ENCODE measurements around the gene ZMAT3. TPM values are rescaled to one million over a fixed set of nuclear protein-coding genes. Genes with fewer than 3 reads are reported as not detected.

Gene ZMAT3
- polyA plus RNA-seq, 1 of the 3 experiments (the other 2 are of a cell fraction) = 11.9 TPM

DNA sequence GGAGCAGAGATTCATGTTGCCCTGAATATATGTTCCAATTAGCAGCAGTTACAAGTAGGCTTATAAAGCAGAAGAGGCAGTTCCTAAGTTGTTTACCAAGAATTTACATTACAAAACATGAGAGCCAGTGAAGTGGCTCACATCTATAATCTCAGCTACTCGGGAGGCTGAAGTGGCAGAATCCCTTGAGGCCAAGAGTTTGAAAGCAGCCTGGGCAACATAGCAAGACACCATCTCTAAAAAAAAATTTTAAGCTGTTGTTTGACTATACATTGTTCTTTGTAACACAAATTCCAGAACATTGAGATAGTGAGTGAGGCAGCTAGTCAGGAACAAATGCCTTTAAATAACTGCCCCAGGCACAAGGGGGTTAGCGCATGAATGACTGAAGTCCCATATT is 10.3 kb upstream of the ZMAT3 start:
- DNase-seq = no peak
- Histone ChIP-seq H3K27ac (ENCODE audit: low read depth in 2 of 2, low read length in 1 of 2) (no peak overlapping the region), H3K4me3 (ENCODE audit: low read depth in 2 of 2, low read length in 1 of 2) (no peak overlapping the region), H3F3A (replicated peaks; ENCODE audit: insufficient read depth) (no peaks in the 10 kb centered on the region), H3K79me2 (ENCODE audit: insufficient read depth) (no peaks in the 10 kb centered on the region), H4K20me1 (ENCODE audit: insufficient read depth) (no peaks in the 10 kb centered on the region), H3K4me1 (ENCODE audit: control insufficient read depth in 1 of 2, insufficient read depth in 2 of 2, low read depth in 1 of 2, low read length in 1 of 2) (no peaks in the 10 kb centered on the region), H3K27me3 (ENCODE audit: insufficient read depth) (no peaks in the 10 kb centered on the region), H3K9ac (no peak overlapping the region), H2AFZ (ENCODE audit: low read depth) (no peak overlapping the region), H3K4me2 (no peak overlapping the region), H3K36me3 (replicated peaks in 1 of 2; ENCODE audit: control insufficient read depth in 1 of 2, insufficient read depth in 2 of 2, low read length in 1 of 2) (no peaks in the 10 kb centered on the region), H3K9me3 (no peaks in the 10 kb centered on the region), H3K9me2 (no peaks in the 10 kb centered on the region)
- ChIA-PET CTCF (interaction anchor here (0.9 to 3.4 kb wide), 5 partner anchors 12 to 240 kb away, joined by 3 to 24 read pairs (median 5); partner anchors contain the start of gene ZMAT3), POLR2A (no interaction called here)
- WGBS (ENCODE audit: low lambda C conversion rate) = 78% methylated on average over 2 of the region's 2 CpGs
- no peak for TF ChIP-seq EP300 (IDR thresholded peaks at IDR 0.05; ENCODE audit: borderline replicate concordance in 1 of 2, low read depth in 1 of 2, low read length in 1 of 2)
- no peak for TF ChIP-seq SIN3A (IDR thresholded peaks at IDR 0.05; ENCODE audit: borderline replicate concordance, low read depth, low read length)
- TF ChIP-seq, protein P1, sequence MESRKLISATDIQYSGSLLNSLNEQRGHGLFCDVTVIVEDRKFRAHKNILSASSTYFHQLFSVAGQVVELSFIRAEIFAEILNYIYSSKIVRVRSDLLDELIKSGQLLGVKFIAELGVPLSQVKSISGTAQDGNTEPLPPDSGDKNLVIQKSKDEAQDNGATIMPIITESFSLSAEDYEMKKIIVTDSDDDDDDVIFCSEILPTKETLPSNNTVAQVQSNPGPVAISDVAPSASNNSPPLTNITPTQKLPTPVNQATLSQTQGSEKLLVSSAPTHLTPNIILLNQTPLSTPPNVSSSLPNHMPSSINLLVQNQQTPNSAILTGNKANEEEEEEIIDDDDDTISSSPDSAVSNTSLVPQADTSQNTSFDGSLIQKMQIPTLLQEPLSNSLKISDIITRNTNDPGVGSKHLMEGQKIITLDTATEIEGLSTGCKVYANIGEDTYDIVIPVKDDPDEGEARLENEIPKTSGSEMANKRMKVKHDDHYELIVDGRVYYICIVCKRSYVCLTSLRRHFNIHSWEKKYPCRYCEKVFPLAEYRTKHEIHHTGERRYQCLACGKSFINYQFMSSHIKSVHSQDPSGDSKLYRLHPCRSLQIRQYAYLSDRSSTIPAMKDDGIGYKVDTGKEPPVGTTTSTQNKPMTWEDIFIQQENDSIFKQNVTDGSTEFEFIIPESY (IDR thresholded peaks at IDR 0.05; ENCODE audit: borderline replicate concordance, low read depth) = no peak
- TF ChIP-seq, protein P2, sequence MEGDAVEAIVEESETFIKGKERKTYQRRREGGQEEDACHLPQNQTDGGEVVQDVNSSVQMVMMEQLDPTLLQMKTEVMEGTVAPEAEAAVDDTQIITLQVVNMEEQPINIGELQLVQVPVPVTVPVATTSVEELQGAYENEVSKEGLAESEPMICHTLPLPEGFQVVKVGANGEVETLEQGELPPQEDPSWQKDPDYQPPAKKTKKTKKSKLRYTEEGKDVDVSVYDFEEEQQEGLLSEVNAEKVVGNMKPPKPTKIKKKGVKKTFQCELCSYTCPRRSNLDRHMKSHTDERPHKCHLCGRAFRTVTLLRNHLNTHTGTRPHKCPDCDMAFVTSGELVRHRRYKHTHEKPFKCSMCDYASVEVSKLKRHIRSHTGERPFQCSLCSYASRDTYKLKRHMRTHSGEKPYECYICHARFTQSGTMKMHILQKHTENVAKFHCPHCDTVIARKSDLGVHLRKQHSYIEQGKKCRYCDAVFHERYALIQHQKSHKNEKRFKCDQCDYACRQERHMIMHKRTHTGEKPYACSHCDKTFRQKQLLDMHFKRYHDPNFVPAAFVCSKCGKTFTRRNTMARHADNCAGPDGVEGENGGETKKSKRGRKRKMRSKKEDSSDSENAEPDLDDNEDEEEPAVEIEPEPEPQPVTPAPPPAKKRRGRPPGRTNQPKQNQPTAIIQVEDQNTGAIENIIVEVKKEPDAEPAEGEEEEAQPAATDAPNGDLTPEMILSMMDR (IDR thresholded peaks at IDR 0.05) = no peak
- no peak for TF ChIP-seq TAF1 (IDR thresholded peaks at IDR 0.05; ENCODE audit: borderline replicate concordance, low read depth, low read length)
- TF ChIP-seq YY1 (IDR thresholded peaks at IDR 0.05; ENCODE audit: low read depth) = no peak
- no peak for TF ChIP-seq TEAD4 (IDR thresholded peaks at IDR 0.05; ENCODE audit: borderline replicate concordance, insufficient read depth)
- TF ChIP-seq REST (IDR thresholded peaks at IDR 0.05; ENCODE audit: low read depth, low read length) = no peak
- no peak for TF ChIP-seq USF1 (IDR thresholded peaks at IDR 0.05; ENCODE audit: borderline replicate concordance, low read depth)
- no peak for TF ChIP-seq NRF1 (IDR thresholded peaks at IDR 0.05; ENCODE audit: low read depth, low read length)
- TF ChIP-seq RFX5 (IDR thresholded peaks at IDR 0.05; ENCODE audit: low read length) = no peak

Measured in SK-N-SH (cell line).